SK-N-SH (cell line): ENCODE measurements around the gene PDE11A. TPM values are rescaled to one million over a fixed set of nuclear protein-coding genes. Genes with fewer than 3 reads are reported as not detected.

Source experiments
- CTCF ChIA-PET: fragments of 300-600, 350-600 bp; formaldehyde crosslinking; extraction: SDS; loops from one replicate; lab custom pipeline; 2021; lab: Yijun Ruan, JAX
- POLR2A ChIA-PET: fragments of 350-600 bp; sonication (Branson Sonifier 250); formaldehyde crosslinking; extraction: SDS; loops from one replicate; lab custom pipeline; 2020; ENCODE audit warnings: antibody characterized with exemption, inconsistent platforms; lab: Yijun Ruan, JAX
- DNase-seq: peaks from one replicate; pipeline ENCODE4 v3.0.0; 2012
- H2AFZ ChIP-seq: fragments of 200-600 bp; sonication (generic); 2 replicates; pipeline ENCODE4 v1.8.1; 2016; ENCODE audit warnings: antibody characterized with exemption, mild to moderate bottlenecking, low read depth
- H3F3A ChIP-seq: fragments of 200-600 bp; sonication (generic); replicated peaks from 2 replicates; pipeline ENCODE3; 2016; ENCODE audit warnings: antibody characterized with exemption, mild to moderate bottlenecking; ENCODE audit not compliant: insufficient read depth
- H3K27ac ChIP-seq, 2 experiments: fragments of 200-500 bp in 1 of 2; fragments of 200-600 bp in 1 of 2; sonication (Bioruptor generic) in 1 of 2; sonication (generic), shearing (Covaris generic) in 1 of 2; 2 replicates each; pipeline versions ENCODE4 v1.5.1 to v1.6.1; 2014 to 2016; ENCODE audit warnings: low read depth in 2 of 2, inconsistent platforms in 1 of 2, low read length in 1 of 2, mild to moderate bottlenecking in 1 of 2, mixed read lengths in 1 of 2
- H3K27me3 ChIP-seq: fragments of 200-600 bp; sonication (generic), shearing (Covaris generic); 2 replicates; pipeline ENCODE4 v1.6.1; 2016; ENCODE audit warnings: mixed run types; ENCODE audit not compliant: insufficient read depth
- H3K36me3 ChIP-seq, 2 experiments: fragments of 200-500 bp in 1 of 2; fragments of 200-600 bp in 1 of 2; sonication (Bioruptor generic) in 1 of 2; sonication (generic) in 1 of 2; replicated peaks in 1 of 2; 2 replicates each; pipeline versions ENCODE3 to v1.5.1; 2014 to 2016; ENCODE audit warnings: low read length in 1 of 2, mild to moderate bottlenecking in 1 of 2; ENCODE audit not compliant: insufficient read depth in 2 of 2, control insufficient read depth in 1 of 2
- H3K4me1 ChIP-seq, 2 experiments: fragments of 200-500 bp in 1 of 2; fragments of 200-600 bp in 1 of 2; sonication (Bioruptor generic) in 1 of 2; sonication (generic), shearing (Covaris generic) in 1 of 2; 2 replicates each; pipeline versions ENCODE4 v1.5.1 to v1.6.1; 2014 to 2016; ENCODE audit warnings: low read depth in 1 of 2, low read length in 1 of 2, mixed run types in 1 of 2; ENCODE audit not compliant: insufficient read depth in 2 of 2, control insufficient read depth in 1 of 2
- H3K4me2 ChIP-seq: fragments of 200-600 bp; sonication (generic), shearing (Covaris generic); 2 replicates; pipeline ENCODE4 v1.6.1; 2017; ENCODE audit warnings: mixed run types
- H3K4me3 ChIP-seq, 2 experiments: fragments of 200-500 bp in 1 of 2; fragments of 200-600 bp in 1 of 2; sonication (Bioruptor generic) in 1 of 2; sonication (generic), shearing (Covaris generic) in 1 of 2; 2 replicates each; pipeline versions ENCODE4 v1.5.1 to v1.8.1; 2014 to 2016; ENCODE audit warnings: low read depth in 2 of 2, inconsistent platforms in 1 of 2, low read length in 1 of 2, mild to moderate bottlenecking in 1 of 2, mixed read lengths in 1 of 2, moderate library complexity in 1 of 2
- H3K79me2 ChIP-seq: fragments of 200-600 bp; sonication (generic); 2 replicates; pipeline ENCODE4 v1.8.1; 2017; ENCODE audit warnings: mild to moderate bottlenecking; ENCODE audit not compliant: insufficient read depth
- H3K9ac ChIP-seq: fragments of 200-600 bp; sonication (generic); 2 replicates; pipeline ENCODE4 v1.6.1; 2017; ENCODE audit warnings: mixed run types
- H3K9me2 ChIP-seq: fragments of 200-600 bp; sonication (generic); 2 replicates; pipeline ENCODE4 v1.6.1; 2017; ENCODE audit warnings: mixed run types
- H3K9me3 ChIP-seq: fragments of 200-600 bp; sonication (generic); 2 replicates; pipeline ENCODE4 v1.6.1; 2017; ENCODE audit warnings: mixed run types, mild to moderate bottlenecking, moderate library complexity
- H4K20me1 ChIP-seq: fragments of 200-600 bp; sonication (generic); 2 replicates; pipeline ENCODE4 v1.6.1; 2017; ENCODE audit warnings: mild to moderate bottlenecking, mixed run types; ENCODE audit not compliant: insufficient read depth
- GATA2 ChIP-seq: sonication (generic); formaldehyde crosslinking; IDR thresholded peaks from 2 replicates; pipeline ENCODE4 v1.5.0; 2020; ENCODE audit warnings: mild to moderate bottlenecking, missing genetic modification reagents
- MEF2A ChIP-seq: IDR thresholded peaks from 2 replicates; pipeline ENCODE4 v1.4.0; 2012; ENCODE audit warnings: low read depth, borderline replicate concordance
- POLR2AphosphoS5 ChIP-seq: IDR thresholded peaks from 2 replicates; pipeline ENCODE4 v1.6.1; 2012; ENCODE audit warnings: low read depth, low read length
- RAD21 ChIP-seq: IDR thresholded peaks from 2 replicates; pipeline ENCODE4 v1.6.1; 2012; ENCODE audit warnings: mild to moderate bottlenecking, low read length
- RFX5 ChIP-seq: IDR thresholded peaks from 2 replicates; pipeline ENCODE4 v1.6.1; 2012; ENCODE audit warnings: mild to moderate bottlenecking, improper control_type of control experiment, low read length
- TAF1 ChIP-seq: IDR thresholded peaks from 2 replicates; pipeline ENCODE4 v1.6.1; 2012; ENCODE audit warnings: low read depth, mild to moderate bottlenecking, low read length, moderate library complexity, borderline replicate concordance
- USF1 ChIP-seq: IDR thresholded peaks from 2 replicates; pipeline ENCODE4 v1.4.0; 2012; ENCODE audit warnings: low read depth, borderline replicate concordance
- WGBS: methylation state at CpG from one replicate; pipeline ENCODE4 v1.1.6; 2017; ENCODE audit warnings: low lambda C conversion rate; 5-methylcytosine and 5-hydroxymethylcytosine counted together
- polyA plus RNA-seq, 3 experiments: library from polyadenylated mRNA; depleted of rRNA; stranded (reverse); fragments of >200 nt; gene quantifications; 2 replicates each; pipeline ENCODE4 v1.2.3, GENCODE V29; 2012
- TF ChIP-seq, protein P1 (sequence below): IDR thresholded peaks from 2 replicates; pipeline ENCODE4 v1.6.1; 2012; ENCODE audit warnings: mild to moderate bottlenecking, low read depth, low read length, moderate library complexity
- TF ChIP-seq, protein P2 (sequence below): fragments of 150-350 bp; IDR thresholded peaks from 2 replicates; pipeline ENCODE4 v1.6.1; 2016; ENCODE audit warnings: mild to moderate bottlenecking, low read depth, low read length
- TF ChIP-seq, protein P3 (sequence below): IDR thresholded peaks from 2 replicates; pipeline ENCODE4 v1.4.0; 2012; ENCODE audit warnings: low read depth, borderline replicate concordance
- TF ChIP-seq, protein P4 (sequence below): fragments of 200-600 bp; sonication (generic); IDR thresholded peaks from 2 replicates; pipeline ENCODE4 v1.6.1; 2017; ENCODE audit warnings: antibody characterized with exemption, mild to moderate bottlenecking, moderate library complexity

Gene PDE11A
- polyA plus RNA-seq, 1 of the 3 experiments (the other 2 are of a cell fraction): 0.10 TPM

GRCh38 chr2:177753682-177754491 is 318.7 kb downstream of the PDE11A start:
- CTCF ChIA-PET: interaction anchor here (0.6 to 4.6 kb wide), 7 partner anchors 9 to 589 kb away, joined by 3 to 30 read pairs (median 4); no protein-coding TSS in a partner anchor
- peak; percentile 62 for TF ChIP-seq GATA2
- TF ChIP-seq USF1: no peak
- TF ChIP-seq RAD21: no peak
- TF ChIP-seq, protein P1, sequence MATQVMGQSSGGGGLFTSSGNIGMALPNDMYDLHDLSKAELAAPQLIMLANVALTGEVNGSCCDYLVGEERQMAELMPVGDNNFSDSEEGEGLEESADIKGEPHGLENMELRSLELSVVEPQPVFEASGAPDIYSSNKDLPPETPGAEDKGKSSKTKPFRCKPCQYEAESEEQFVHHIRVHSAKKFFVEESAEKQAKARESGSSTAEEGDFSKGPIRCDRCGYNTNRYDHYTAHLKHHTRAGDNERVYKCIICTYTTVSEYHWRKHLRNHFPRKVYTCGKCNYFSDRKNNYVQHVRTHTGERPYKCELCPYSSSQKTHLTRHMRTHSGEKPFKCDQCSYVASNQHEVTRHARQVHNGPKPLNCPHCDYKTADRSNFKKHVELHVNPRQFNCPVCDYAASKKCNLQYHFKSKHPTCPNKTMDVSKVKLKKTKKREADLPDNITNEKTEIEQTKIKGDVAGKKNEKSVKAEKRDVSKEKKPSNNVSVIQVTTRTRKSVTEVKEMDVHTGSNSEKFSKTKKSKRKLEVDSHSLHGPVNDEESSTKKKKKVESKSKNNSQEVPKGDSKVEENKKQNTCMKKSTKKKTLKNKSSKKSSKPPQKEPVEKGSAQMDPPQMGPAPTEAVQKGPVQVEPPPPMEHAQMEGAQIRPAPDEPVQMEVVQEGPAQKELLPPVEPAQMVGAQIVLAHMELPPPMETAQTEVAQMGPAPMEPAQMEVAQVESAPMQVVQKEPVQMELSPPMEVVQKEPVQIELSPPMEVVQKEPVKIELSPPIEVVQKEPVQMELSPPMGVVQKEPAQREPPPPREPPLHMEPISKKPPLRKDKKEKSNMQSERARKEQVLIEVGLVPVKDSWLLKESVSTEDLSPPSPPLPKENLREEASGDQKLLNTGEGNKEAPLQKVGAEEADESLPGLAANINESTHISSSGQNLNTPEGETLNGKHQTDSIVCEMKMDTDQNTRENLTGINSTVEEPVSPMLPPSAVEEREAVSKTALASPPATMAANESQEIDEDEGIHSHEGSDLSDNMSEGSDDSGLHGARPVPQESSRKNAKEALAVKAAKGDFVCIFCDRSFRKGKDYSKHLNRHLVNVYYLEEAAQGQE: no peak
- TF ChIP-seq RFX5: peak; percentile 89
- TF ChIP-seq MEF2A: no peak
- TF ChIP-seq, protein P2, sequence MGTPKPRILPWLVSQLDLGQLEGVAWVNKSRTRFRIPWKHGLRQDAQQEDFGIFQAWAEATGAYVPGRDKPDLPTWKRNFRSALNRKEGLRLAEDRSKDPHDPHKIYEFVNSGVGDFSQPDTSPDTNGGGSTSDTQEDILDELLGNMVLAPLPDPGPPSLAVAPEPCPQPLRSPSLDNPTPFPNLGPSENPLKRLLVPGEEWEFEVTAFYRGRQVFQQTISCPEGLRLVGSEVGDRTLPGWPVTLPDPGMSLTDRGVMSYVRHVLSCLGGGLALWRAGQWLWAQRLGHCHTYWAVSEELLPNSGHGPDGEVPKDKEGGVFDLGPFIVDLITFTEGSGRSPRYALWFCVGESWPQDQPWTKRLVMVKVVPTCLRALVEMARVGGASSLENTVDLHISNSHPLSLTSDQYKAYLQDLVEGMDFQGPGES: no peak

GRCh38 chr2:177748360-177748759 is 324.2 kb downstream of the PDE11A start:
- no peak overlapping the region for H2AFZ ChIP-seq
- H3K79me2 ChIP-seq: no peaks in the 10 kb centered on the region
- no peak overlapping the region for H3K9ac ChIP-seq
- no peak overlapping the region for H3K4me2 ChIP-seq
- 63% methylated on average over 3 of the region's 3 CpGs for WGBS
- H3K27ac ChIP-seq: no peak overlapping the region
- no peaks in the 10 kb centered on the region for H3F3A ChIP-seq
- H3K9me3 ChIP-seq: no peaks in the 10 kb centered on the region
- H4K20me1 ChIP-seq: no peaks in the 10 kb centered on the region
- no peak for DNase-seq
- no peak overlapping the region for H3K4me3 ChIP-seq
- no peaks in the 10 kb centered on the region for H3K9me2 ChIP-seq
- CTCF ChIA-PET: interaction anchor here (0.9 to 3.4 kb wide), 5 partner anchors 14 to 1638 kb away, joined by 3 to 18 read pairs (median 6); no protein-coding TSS in a partner anchor
- POLR2A ChIA-PET: no interaction called here
- no peaks in the 10 kb centered on the region for H3K36me3 ChIP-seq
- H3K4me1 ChIP-seq: peaks cover 0 to 2% of the 10 kb centered on the region in 2 experiments; a peak in 1 of 4 replicates
- H3K27me3 ChIP-seq: no peaks in the 10 kb centered on the region
- no peak for TF ChIP-seq POLR2AphosphoS5
- TF ChIP-seq, protein P3, sequence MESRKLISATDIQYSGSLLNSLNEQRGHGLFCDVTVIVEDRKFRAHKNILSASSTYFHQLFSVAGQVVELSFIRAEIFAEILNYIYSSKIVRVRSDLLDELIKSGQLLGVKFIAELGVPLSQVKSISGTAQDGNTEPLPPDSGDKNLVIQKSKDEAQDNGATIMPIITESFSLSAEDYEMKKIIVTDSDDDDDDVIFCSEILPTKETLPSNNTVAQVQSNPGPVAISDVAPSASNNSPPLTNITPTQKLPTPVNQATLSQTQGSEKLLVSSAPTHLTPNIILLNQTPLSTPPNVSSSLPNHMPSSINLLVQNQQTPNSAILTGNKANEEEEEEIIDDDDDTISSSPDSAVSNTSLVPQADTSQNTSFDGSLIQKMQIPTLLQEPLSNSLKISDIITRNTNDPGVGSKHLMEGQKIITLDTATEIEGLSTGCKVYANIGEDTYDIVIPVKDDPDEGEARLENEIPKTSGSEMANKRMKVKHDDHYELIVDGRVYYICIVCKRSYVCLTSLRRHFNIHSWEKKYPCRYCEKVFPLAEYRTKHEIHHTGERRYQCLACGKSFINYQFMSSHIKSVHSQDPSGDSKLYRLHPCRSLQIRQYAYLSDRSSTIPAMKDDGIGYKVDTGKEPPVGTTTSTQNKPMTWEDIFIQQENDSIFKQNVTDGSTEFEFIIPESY: no peak
- TF ChIP-seq, protein P4, sequence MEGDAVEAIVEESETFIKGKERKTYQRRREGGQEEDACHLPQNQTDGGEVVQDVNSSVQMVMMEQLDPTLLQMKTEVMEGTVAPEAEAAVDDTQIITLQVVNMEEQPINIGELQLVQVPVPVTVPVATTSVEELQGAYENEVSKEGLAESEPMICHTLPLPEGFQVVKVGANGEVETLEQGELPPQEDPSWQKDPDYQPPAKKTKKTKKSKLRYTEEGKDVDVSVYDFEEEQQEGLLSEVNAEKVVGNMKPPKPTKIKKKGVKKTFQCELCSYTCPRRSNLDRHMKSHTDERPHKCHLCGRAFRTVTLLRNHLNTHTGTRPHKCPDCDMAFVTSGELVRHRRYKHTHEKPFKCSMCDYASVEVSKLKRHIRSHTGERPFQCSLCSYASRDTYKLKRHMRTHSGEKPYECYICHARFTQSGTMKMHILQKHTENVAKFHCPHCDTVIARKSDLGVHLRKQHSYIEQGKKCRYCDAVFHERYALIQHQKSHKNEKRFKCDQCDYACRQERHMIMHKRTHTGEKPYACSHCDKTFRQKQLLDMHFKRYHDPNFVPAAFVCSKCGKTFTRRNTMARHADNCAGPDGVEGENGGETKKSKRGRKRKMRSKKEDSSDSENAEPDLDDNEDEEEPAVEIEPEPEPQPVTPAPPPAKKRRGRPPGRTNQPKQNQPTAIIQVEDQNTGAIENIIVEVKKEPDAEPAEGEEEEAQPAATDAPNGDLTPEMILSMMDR: no peak
- TF ChIP-seq TAF1: no peak
- TF ChIP-seq RFX5: no peak

More at GRCh38 chr2:177753682-177754491, 318.7 kb downstream of the PDE11A start:
- Histone ChIP-seq H3K27me3 (no peaks in the 10 kb centered on the region), H3K4me3 (no peak overlapping the region), H2AFZ (no peak overlapping the region), H3K36me3 (no peaks in the 10 kb centered on the region), H3K4me1 (peaks cover 0 to 23% of the 10 kb centered on the region in 2 experiments; a peak in 2 of 4 replicates), H3K27ac (no peak overlapping the region; a peak in 1 of 4 replicates), H3K9me2 (no peaks in the 10 kb centered on the region), H4K20me1 (no peaks in the 10 kb centered on the region), H3K4me2 (no peak overlapping the region), H3K9me3 (no peaks in the 10 kb centered on the region), H3K9ac (no peak overlapping the region), H3K79me2 (no peaks in the 10 kb centered on the region), H3F3A (no peaks in the 10 kb centered on the region)
- DNase-seq: peak; percentile 41
- 40% methylated on average over 5 of the region's 5 CpGs for WGBS
- POLR2A ChIA-PET: interaction anchor here (0.5 kb wide), 1 partner anchor 555 kb away, joined by 3 read pairs; no protein-coding TSS in a partner anchor
